MM.1S (cell line): Measurements from ENCODE around the gene HSPA9.
A peak's percentile ranks its signal among the peaks of the same experiment; 100 is the strongest.

Experiments used
- DNase-seq: peaks from one replicate; pipeline ENCODE4 v3.0.0-alpha.2; 2015
- H2AFZ ChIP-seq: fragments of 300-600 bp; sonication (generic); 2 replicates; pipeline ENCODE4 v1.6.0; 2016; ENCODE audit warnings: antibody characterized with exemption, low read length
- H3F3A ChIP-seq: fragments of 300-600 bp; sonication (generic); 2 replicates; pipeline ENCODE4 v1.6.1; 2016; ENCODE audit warnings: mild to moderate bottlenecking, antibody characterized with exemption, low read length, moderate library complexity, mixed read lengths; ENCODE audit not compliant: insufficient read depth
- H3K27ac ChIP-seq: fragments of 300-600 bp; sonication (generic); 2 replicates; pipeline ENCODE4 v1.5.1; 2016; ENCODE audit warnings: mild to moderate bottlenecking, low read length
- H3K27me3 ChIP-seq: fragments of 300-600 bp; sonication (generic); replicated peaks from 2 replicates; pipeline ENCODE4 v1.6.0; 2016; ENCODE audit warnings: low read length; ENCODE audit not compliant: insufficient read depth
- H3K36me3 ChIP-seq: fragments of 300-600 bp; sonication (generic); replicated peaks from 2 replicates; pipeline ENCODE4 v1.6.1; 2016; ENCODE audit warnings: mild to moderate bottlenecking, low read length, mixed read lengths; ENCODE audit not compliant: insufficient read depth
- H3K4me1 ChIP-seq: fragments of 300-600 bp; sonication (generic); 2 replicates; pipeline ENCODE4 v1.6.1; 2016; ENCODE audit warnings: low read length, mixed read lengths
- H3K4me2 ChIP-seq: fragments of 300-600 bp; sonication (generic); 2 replicates; pipeline ENCODE4 v1.6.0; 2016; ENCODE audit warnings: low read depth, low read length
- H3K4me3 ChIP-seq: fragments of 300-600 bp; sonication (generic); 2 replicates; pipeline ENCODE4 v1.5.1; 2016; ENCODE audit warnings: low read length, mixed read lengths
- H3K79me2 ChIP-seq: fragments of 300-600 bp; sonication (generic); 2 replicates; pipeline ENCODE4 v1.6.1; 2016; ENCODE audit warnings: mixed run types, low read length, mixed read lengths
- H3K9ac ChIP-seq: fragments of 300-600 bp; sonication (generic); 2 replicates; pipeline ENCODE4 v1.6.1; 2016; ENCODE audit warnings: low read length, mixed read lengths
- H3K9me2 ChIP-seq: fragments of 300-600 bp; sonication (generic); replicated peaks from 2 replicates; pipeline ENCODE4 v1.6.1; 2016; ENCODE audit warnings: mild to moderate bottlenecking, low read length, mixed read lengths; ENCODE audit not compliant: insufficient read depth
- H3K9me3 ChIP-seq: fragments of 300-600 bp; sonication (generic); replicated peaks from 2 replicates; pipeline ENCODE4 v1.6.1; 2016; ENCODE audit warnings: mild to moderate bottlenecking, low read length, mixed read lengths; ENCODE audit not compliant: insufficient read depth
- H4K20me1 ChIP-seq: fragments of 300-600 bp; sonication (generic); 2 replicates; pipeline ENCODE4 v1.6.1; 2016; ENCODE audit warnings: mild to moderate bottlenecking, low read length, moderate library complexity, mixed read lengths; ENCODE audit not compliant: insufficient read depth
- CTCF ChIP-seq: fragments of 300-600 bp; sonication (generic); IDR thresholded peaks from 2 replicates; pipeline ENCODE4 v1.5.1; 2016; ENCODE audit warnings: antibody characterized with exemption, low read length, mixed read lengths
- EZH2 ChIP-seq: fragments of 300-600 bp; sonication (generic); optimal IDR thresholded peaks from 2 replicates; pipeline ENCODE3; 2017; ENCODE audit warnings: low read depth, mild to moderate bottlenecking, antibody characterized with exemption, low read length, mixed read lengths
- EZH2phosphoT487 ChIP-seq: fragments of 300-600 bp; sonication (generic); IDR thresholded peaks from 2 replicates; pipeline ENCODE4 v1.6.1; 2018; ENCODE audit warnings: antibody characterized with exemption, low read length

The HSPA9 gene

GRCh38 chr5:138542956-138543729 is 32.1 kb downstream of the HSPA9 start, which contains the start of gene ETF1:
Gene ETF1 (minus strand): TSS chr5:138543236. CDS start chr5:138542918, 318 bp downstream.
- peak; percentile 99 for DNase-seq
- Histone ChIP-seq H3K36me3 (peaks cover 13% of the 10 kb centered on the region; the same call in 1 of the 2 replicates), H4K20me1 (peaks cover 5% of the 10 kb centered on the region; the same call in 1 of the 2 replicates), H3K9me3 (no peaks in the 10 kb centered on the region), H3K27me3 (no peaks in the 10 kb centered on the region), H3K79me2 (peaks cover 90% of the 10 kb centered on the region), H3K4me3 (peak within 1 kb of the TSS; percentile 96), H3K4me1 (peaks cover 27% of the 10 kb centered on the region), H2AFZ (peak within 1 kb of the TSS; percentile 61), H3K4me2 (peak within 1 kb of the TSS; percentile 94), H3F3A (peaks cover 3% of the 10 kb centered on the region), H3K9ac (peak within 1 kb of the TSS; percentile 94), H3K27ac (peak within 1 kb of the TSS; percentile 85), H3K9me2 (no peaks in the 10 kb centered on the region)
- TF ChIP-seq CTCF = no peak
- TF ChIP-seq EZH2phosphoT487 = no peak
- TF ChIP-seq EZH2 = no peak

GRCh38 chr5:138542180-138542955 is 32.8 kb downstream of the HSPA9 start:
- DNase-seq = no peak
- Histone ChIP-seq H3K9me3 (no peaks in the 10 kb centered on the region), H3K4me3 (peak overlapping the region; percentile 96), H4K20me1 (peaks cover 5% of the 10 kb centered on the region; the same call in 1 of the 2 replicates), H3K4me2 (peak overlapping the region; percentile 91), H3K27ac (peak overlapping the region; percentile 83), H3K9ac (peak overlapping the region; percentile 94), H3K27me3 (no peaks in the 10 kb centered on the region), H3K36me3 (peaks cover 13% of the 10 kb centered on the region; the same call in 1 of the 2 replicates), H3K4me1 (peaks cover 27% of the 10 kb centered on the region), H3K9me2 (no peaks in the 10 kb centered on the region), H3F3A (no peaks in the 10 kb centered on the region; the same call in 1 of the 2 replicates), H2AFZ (peak overlapping the region; percentile 16; the same call in 1 of the 2 replicates), H3K79me2 (peaks cover 92% of the 10 kb centered on the region)
- no peak for TF ChIP-seq EZH2phosphoT487
- no peak for TF ChIP-seq CTCF
- TF ChIP-seq EZH2 = no peak

GRCh38 chr5:138541511-138542179 is 33.6 kb downstream of the HSPA9 start:
- Histone ChIP-seq H3K27me3 (no peaks in the 10 kb centered on the region), H3K9me2 (no peaks in the 10 kb centered on the region), H2AFZ (no peak overlapping the region), H3K4me3 (peak overlapping the region; percentile 96), H3K79me2 (peaks cover 92% of the 10 kb centered on the region), H3F3A (no peaks in the 10 kb centered on the region; the same call in 1 of the 2 replicates), H3K9me3 (no peaks in the 10 kb centered on the region), H3K4me1 (peaks cover 27% of the 10 kb centered on the region), H3K9ac (peak overlapping the region; percentile 94), H4K20me1 (peaks cover 11% of the 10 kb centered on the region; the same call in 1 of the 2 replicates), H3K36me3 (peaks cover 13% of the 10 kb centered on the region; the same call in 1 of the 2 replicates), H3K27ac (peak overlapping the region; percentile 83; the same call in 1 of the 2 replicates), H3K4me2 (peak overlapping the region; percentile 91)
- TF ChIP-seq EZH2 = no peak
- TF ChIP-seq CTCF = no peak
- TF ChIP-seq EZH2phosphoT487 = no peak
- no peak for DNase-seq
